ENCODE results near the gene DNAH5. TPM values are rescaled to one million over a fixed set of nuclear protein-coding genes. Genes with fewer than 3 reads are reported as not detected.

Gene DNAH5
- total and polyA plus RNA-seq, 2 of the 8 experiments (the other 6 are each of a cell fraction or from before 2014, with no cell fraction given), result 0.30 to 0.73 TPM

GRCh38 chr5:13976223-13976622 lies 31.7 kb upstream of the DNAH5 start (continued):
- TF ChIP-seq CHD7 (IDR thresholded peaks at IDR 0.05; ENCODE audit: insufficient replicate concordance, low read length) (no peak), GTF2F1 (IDR thresholded peaks at IDR 0.05; ENCODE audit: borderline replicate concordance, low read depth, low read length) (no peak), USF2 (IDR thresholded peaks at IDR 0.05; ENCODE audit: low read length) (no peak), HDAC6 (IDR thresholded peaks at IDR 0.05; ENCODE audit: low read depth, low read length) (no peak), SIX5 (IDR thresholded peaks at IDR 0.05; ENCODE audit: low read depth, low read length) (no peak), NRF1 (IDR thresholded peaks at IDR 0.05; ENCODE audit: low read depth, low read length) (no peak), CBX5 (IDR thresholded peaks at IDR 0.05; ENCODE audit: low read depth, low read length) (no peak), SRF (IDR thresholded peaks at IDR 0.05; ENCODE audit: low read depth, low read length) (no peak)

All from H1 (cell line).